GM21576 (cell line): ENCODE measurements around the gene SF3B3.

ENCODE experiments used
- ATAC-seq: cut with Tn5 transposase; IDR thresholded peaks from one replicate; pipeline ENCODE4 v1.9.1; 2021; ENCODE audit warnings: mild to moderate bottlenecking, moderate library complexity; ENCODE audit not compliant: unreplicated experiment

SF3B3 gene

DNA sequence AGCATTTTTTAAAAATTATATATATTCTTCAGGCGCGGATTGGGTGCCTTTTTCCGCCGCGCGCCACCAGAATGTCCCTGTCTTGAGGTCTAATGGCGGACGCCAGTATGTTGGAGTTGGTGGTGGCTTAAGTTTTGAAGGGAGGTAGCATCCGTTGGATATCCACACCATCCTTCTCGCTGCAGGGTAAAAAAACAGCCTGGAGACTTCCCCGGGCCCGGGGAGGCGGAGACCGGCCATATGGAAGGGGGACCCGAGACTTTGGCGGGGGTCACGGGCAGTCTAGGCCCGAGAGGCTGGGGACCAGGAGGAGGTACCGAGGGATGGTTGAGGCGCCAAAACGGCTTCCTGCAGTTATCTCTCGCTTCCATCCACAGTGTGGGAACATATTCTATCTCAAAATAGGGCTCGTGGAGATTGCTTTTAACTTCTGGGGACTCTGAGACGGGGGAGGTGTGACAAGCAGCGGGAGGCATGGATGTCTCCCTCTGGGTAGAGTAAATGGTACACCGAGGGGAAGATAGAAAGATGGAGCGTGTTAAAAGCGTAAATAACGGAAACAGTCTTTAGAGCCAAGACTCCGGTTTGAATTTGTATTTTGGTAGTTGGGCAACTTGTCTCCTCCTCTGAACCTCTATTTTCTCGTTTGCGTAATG is at the start of gene SF3B3:
SF3B3 (plus strand) TSS at position 74 of the 656 bp plus-strand sequence. CDS start 2,841 bp downstream, outside the sequence.
- ATAC-seq, result no peak

- no peak for ATAC-seq
Measured at GRCh38 chr16:70474320-70475053, 49.1 kb upstream of the SF3B3 start.

DNA sequence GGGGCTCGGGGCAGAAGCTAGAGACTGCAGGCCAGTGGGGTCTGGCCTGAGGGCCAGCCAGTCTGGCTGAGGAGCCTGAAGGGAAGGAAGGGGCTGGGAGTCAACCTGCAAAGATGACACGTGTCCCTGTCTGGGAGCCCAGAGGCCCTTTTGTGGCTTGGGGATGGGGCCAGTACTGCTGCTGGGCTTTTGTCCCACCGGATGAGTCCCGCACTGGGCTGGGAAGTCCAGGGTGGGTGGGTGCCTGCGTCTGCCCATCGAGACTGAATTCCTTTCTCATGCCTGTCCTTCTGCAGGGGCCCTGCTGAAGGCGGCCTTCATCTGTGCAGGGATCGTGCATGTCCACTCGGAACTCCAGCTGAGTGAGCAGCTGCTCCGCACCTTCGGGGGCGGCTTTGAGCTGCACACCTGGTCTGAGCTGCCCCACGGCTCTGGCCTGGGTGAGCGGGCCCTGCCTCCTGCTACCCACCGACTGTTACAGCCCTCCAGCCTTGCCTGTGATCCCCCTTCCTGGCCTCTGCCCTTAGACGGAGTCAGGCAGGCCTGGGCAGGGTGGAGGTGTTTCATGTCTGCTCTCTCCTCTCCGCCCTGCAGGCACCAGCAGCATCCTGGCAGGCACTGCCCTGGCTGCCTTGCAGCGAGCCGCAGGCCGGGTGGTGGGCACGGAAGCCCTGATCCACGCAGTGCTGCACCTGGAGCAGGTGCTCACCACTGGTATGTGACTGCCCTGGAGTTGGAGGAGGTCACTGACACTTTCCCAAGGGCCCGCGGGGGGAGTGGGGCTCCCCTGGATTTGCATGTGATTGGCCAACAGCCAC is 48.4 kb upstream of the SF3B3 start:
- no peak for ATAC-seq

GRCh38 chr16:70476272-70477020 is 47.2 kb upstream of the SF3B3 start:
- ATAC-seq, result peak; percentile 68

GRCh38 chr16:70478169-70478568 is 45.4 kb upstream of the SF3B3 start:
- no peak for ATAC-seq

GRCh38 chr16:70478912-70479341 is 44.7 kb upstream of the SF3B3 start:
- ATAC-seq, result no peak

GRCh38 chr16:70480127-70481105 is 43.2 kb upstream of the SF3B3 start:
- ATAC-seq, result no peak

GRCh38 chr16:70481929-70482536 is 41.6 kb upstream of the SF3B3 start:
- ATAC-seq, result no peak

DNA sequence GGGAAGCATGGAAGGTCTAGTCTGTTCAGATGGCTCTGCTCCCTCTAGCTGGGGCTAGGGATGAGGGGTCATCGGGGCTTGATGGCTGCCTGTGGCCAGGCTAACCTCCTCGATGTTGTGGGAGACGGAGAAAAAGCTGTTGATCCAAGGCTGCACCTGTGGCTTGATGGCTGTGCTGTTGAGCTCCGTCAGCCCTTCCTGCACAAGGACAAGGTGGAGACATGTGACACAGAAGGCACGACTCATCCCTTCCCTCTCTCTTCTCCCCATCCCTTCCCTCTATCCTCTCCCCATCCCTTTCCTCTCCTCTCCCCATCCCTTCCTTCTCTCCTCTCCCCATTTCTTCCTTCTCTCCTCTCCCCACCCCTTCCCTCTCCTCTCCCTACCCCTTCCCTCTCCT is 41.0 kb upstream of the SF3B3 start:
- ATAC-seq, result no peak

DNA sequence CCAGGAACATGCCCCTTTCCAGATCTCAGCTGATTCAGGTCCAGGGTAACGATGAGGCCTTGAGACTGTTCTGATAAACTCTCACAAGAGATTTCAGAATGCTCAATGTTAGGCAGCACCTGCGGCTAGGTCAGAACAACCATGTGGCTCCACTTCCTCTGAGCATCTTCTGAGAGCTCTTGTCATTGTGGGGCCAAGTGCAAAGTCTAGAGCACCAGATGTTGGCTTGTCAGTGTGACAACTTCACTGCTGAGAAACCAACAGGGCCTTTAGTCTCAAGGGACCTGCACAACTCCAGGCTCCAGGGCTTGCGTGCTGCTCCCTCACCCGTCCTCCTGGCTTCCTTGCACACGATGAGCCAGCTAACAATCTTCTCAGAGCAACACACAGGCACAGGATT is 40.2 kb upstream of the SF3B3 start:
- peak; percentile 56 for ATAC-seq

- no peak for ATAC-seq
Measured at GRCh38 chr16:70484867-70485266, 38.7 kb upstream of the SF3B3 start.

- no peak for ATAC-seq
Measured at GRCh38 chr16:70490261-70490660, 33.4 kb upstream of the SF3B3 start.

GRCh38 chr16:70493802-70494201 is 29.8 kb upstream of the SF3B3 start:
- ATAC-seq, result no peak

DNA sequence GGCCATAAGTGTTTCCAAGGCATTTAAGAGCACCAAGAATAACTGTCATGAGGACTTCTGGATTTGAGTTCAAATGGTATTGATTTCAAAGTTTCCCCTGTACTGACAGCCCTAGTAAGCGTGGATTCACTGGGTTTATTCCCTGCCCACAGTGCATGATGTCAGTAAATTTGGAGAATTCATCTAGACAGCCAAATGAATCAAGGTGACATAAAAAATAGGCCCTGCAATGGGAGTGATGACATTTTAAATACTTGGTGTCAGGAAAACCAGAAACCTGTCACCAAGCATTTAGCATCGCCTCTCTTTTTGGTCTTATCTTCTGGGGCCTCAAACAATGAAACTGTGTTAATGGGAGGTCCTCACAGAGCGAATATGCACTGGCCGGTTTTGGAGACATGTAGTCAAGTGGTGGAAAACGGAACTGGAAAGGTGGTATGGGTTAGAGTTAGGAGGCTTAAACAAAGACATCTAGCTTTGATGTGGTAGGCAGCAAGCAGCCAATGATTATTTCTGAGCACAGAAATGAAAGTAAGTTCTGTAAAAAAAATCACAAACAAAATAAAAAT is 29.3 kb upstream of the SF3B3 start:
- ATAC-seq, result no peak

DNA sequence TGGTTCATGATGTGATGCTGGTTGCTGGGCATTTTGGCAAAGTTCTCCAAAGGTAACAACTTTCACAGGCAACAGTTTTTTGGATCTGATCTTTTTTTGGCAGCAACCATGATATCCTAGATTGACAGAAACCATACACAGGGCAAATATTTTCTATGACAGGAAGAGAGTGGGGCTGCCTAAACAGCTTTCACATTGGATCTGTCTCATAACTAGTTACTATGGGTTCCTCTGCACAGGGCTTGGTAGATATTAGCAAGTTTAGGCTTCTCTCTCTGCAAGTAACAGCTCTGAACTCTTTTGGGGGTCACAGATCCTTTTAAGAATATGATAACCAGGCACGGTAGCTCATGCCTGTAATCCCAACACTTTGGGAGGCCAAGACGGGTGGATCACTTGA is 28.8 kb upstream of the SF3B3 start:
- no peak for ATAC-seq

GRCh38 chr16:70495425-70496182 is 28.0 kb upstream of the SF3B3 start:
- ATAC-seq, result no peak

- ATAC-seq, result no peak
Measured at GRCh38 chr16:70496513-70496912, 27.1 kb upstream of the SF3B3 start.

- no peak for ATAC-seq
Measured at GRCh38 chr16:70508752-70509151, 14.9 kb upstream of the SF3B3 start.
